ENCODE data around the gene TTC16. TPM values are rescaled to one million over a fixed set of nuclear protein-coding genes. Genes with fewer than 3 reads are reported as not detected.

TTC16 gene
- total RNA-seq, 1 donor from 2014 or later = 0.07 TPM

DNA sequence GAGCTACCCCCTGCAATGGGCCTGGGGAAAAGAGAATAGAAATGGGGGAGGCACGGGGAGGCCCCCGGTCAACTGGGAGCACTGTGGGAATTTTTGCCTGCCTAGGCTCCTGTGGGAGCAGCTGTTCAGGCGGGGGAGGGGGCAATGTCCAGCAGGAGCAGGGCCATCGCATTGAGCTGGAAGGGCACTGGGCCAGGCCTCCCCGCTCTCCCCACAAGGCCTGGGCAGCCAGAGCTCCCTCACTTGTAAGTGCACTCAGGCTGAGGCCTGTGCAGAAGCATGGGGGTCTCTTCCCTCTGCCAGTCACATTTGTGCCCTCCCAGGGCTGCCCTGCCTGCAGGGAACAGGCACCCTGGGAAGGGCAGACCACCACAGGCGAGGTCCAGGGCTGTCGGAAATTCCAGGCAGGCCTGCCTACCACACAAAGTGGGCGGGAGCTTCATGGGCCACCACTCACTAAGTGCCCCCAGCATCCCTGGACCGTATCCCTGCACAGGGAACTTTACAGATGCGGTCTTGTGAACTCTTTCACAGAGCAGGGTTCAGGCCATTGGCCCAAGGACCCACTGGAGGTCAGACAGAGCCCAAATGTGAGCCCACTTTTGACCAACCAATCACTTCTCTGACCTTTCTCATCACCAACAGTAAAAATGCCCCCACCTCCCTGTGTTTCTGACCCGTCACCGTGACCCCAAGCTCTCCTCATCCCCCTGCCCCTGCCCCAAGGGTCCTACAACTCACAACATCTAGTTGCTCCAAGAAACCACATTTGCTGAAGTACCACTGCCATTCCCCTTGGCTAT is 10.1 kb upstream of the TTC16 start:
- no peaks in the 10 kb centered on the region for H3K36me3 Mint-ChIP-seq (ENCODE audit: insufficient read depth)
- TF ChIP-seq, protein P1, sequence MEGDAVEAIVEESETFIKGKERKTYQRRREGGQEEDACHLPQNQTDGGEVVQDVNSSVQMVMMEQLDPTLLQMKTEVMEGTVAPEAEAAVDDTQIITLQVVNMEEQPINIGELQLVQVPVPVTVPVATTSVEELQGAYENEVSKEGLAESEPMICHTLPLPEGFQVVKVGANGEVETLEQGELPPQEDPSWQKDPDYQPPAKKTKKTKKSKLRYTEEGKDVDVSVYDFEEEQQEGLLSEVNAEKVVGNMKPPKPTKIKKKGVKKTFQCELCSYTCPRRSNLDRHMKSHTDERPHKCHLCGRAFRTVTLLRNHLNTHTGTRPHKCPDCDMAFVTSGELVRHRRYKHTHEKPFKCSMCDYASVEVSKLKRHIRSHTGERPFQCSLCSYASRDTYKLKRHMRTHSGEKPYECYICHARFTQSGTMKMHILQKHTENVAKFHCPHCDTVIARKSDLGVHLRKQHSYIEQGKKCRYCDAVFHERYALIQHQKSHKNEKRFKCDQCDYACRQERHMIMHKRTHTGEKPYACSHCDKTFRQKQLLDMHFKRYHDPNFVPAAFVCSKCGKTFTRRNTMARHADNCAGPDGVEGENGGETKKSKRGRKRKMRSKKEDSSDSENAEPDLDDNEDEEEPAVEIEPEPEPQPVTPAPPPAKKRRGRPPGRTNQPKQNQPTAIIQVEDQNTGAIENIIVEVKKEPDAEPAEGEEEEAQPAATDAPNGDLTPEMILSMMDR (IDR thresholded peaks at IDR 0.05; ENCODE audit: unreplicated experiment) = no peak
- no peak for DNase-seq (ENCODE audit: low spot score, unreplicated experiment)
- H3K4me3 Mint-ChIP-seq (ENCODE audit: low read depth) = no peak overlapping the region
- no peaks in the 10 kb centered on the region for H3K9me3 Mint-ChIP-seq (ENCODE audit: low read depth)
- H3K27ac Mint-ChIP-seq = no peak overlapping the region
- H3K4me1 Mint-ChIP-seq (ENCODE audit: low read depth) = peaks cover 4% of the 10 kb centered on the region
- peaks cover 3% of the 10 kb centered on the region for H3K27me3 Mint-ChIP-seq

GRCh38 chr9:127706836-127707241 is 9.0 kb upstream of the TTC16 start, which contains the start of gene CFAP157:
TSS of gene CFAP157 (plus strand) at chr9:127706988. CDS start at chr9:127707032, 44 bp downstream.
- DNase-seq (ENCODE audit: low spot score, unreplicated experiment) = no peak
- H3K4me1 Mint-ChIP-seq (ENCODE audit: low read depth) = peaks cover 1% of the 10 kb centered on the region
- H3K27ac Mint-ChIP-seq = no peak within 1 kb of the TSS
- no peaks in the 10 kb centered on the region for H3K9me3 Mint-ChIP-seq (ENCODE audit: low read depth)
- peaks cover 3% of the 10 kb centered on the region for H3K27me3 Mint-ChIP-seq
- H3K4me3 Mint-ChIP-seq (ENCODE audit: low read depth) = no peak within 1 kb of the TSS
- TF ChIP-seq, protein P1 (IDR thresholded peaks at IDR 0.05; ENCODE audit: unreplicated experiment) = no peak
- no peaks in the 10 kb centered on the region for H3K36me3 Mint-ChIP-seq (ENCODE audit: insufficient read depth)

- TF ChIP-seq, protein P1 (IDR thresholded peaks at IDR 0.05; ENCODE audit: unreplicated experiment) = no peak
- peaks cover 1% of the 10 kb centered on the region for H3K4me1 Mint-ChIP-seq (ENCODE audit: low read depth)
- no peaks in the 10 kb centered on the region for H3K36me3 Mint-ChIP-seq (ENCODE audit: insufficient read depth)
- H3K27ac Mint-ChIP-seq = no peak overlapping the region
- no peaks in the 10 kb centered on the region for H3K9me3 Mint-ChIP-seq (ENCODE audit: low read depth)
- no peak for DNase-seq (ENCODE audit: low spot score, unreplicated experiment)
- H3K4me3 Mint-ChIP-seq (ENCODE audit: low read depth) = no peak overlapping the region
- peaks cover 3% of the 10 kb centered on the region for H3K27me3 Mint-ChIP-seq
These were observed 8.1 kb upstream of the TTC16 start for GRCh38 chr9:127707766-127708165.

GRCh38 chr9:127708952-127709587 is 6.8 kb upstream of the TTC16 start:
- Mint-ChIP-seq H3K4me1 (ENCODE audit: low read depth) (peaks cover 1% of the 10 kb centered on the region), H3K4me3 (ENCODE audit: low read depth) (no peak overlapping the region), H3K27ac (no peak overlapping the region), H3K36me3 (ENCODE audit: insufficient read depth) (no peaks in the 10 kb centered on the region), H3K9me3 (ENCODE audit: low read depth) (no peaks in the 10 kb centered on the region), H3K27me3 (peaks cover 3% of the 10 kb centered on the region)
- TF ChIP-seq, protein P1 (IDR thresholded peaks at IDR 0.05; ENCODE audit: unreplicated experiment) = no peak
- no peak for DNase-seq (ENCODE audit: low spot score, unreplicated experiment)

DNA sequence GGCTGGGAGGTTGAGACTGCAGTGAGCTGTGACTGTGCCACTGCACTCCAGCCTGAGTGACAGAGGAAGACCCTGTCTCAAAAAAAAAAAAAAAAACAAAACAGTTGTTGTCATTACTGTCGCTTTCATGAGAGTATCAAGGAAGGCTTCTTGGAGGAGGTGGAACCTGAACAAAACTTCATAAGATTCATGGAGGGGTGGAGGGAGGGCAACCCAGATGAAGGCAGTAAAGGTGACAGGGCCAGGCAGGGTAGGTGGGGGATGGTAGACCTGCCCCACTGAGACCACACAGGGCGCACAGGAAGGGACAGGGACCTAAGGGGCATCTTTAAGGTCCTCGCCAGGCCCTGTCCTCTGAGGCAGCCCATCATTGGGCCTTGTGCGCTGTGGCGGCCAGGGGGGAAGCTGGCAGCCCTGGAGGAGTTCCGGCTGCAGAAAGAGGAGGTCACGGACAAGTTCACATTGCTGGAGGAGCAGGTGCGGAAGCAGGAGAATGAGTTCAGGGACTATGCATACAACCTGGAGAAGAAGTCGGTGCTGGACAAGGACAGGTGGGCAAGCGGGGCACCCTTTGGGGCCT is 5.6 kb upstream of the TTC16 start:
- Mint-ChIP-seq H3K4me1 (ENCODE audit: low read depth) (peaks cover 4% of the 10 kb centered on the region), H3K4me3 (ENCODE audit: low read depth) (no peak overlapping the region), H3K9me3 (ENCODE audit: low read depth) (no peaks in the 10 kb centered on the region), H3K36me3 (ENCODE audit: insufficient read depth) (no peaks in the 10 kb centered on the region), H3K27ac (no peak overlapping the region), H3K27me3 (no peaks in the 10 kb centered on the region)
- DNase-seq (ENCODE audit: low spot score, unreplicated experiment) = no peak
- TF ChIP-seq, protein P1 (IDR thresholded peaks at IDR 0.05; ENCODE audit: unreplicated experiment) = no peak
